Smooth muscle cell (in vitro differentiated cells): ENCODE results near the gene CSKMT. TPM values are rescaled to one million over a fixed set of nuclear protein-coding genes. Genes with fewer than 3 reads are reported as not detected.
"Not testable (repeated sequence)": the region's sequence is repeated elsewhere in the genome, so short reads cannot be mapped to it uniquely, and the experiment has no call there.

ENCODE experiments used
- DNase-seq: peaks from one replicate; lab custom pipeline; 2025; ENCODE audit not compliant: unreplicated experiment; lab: John Stamatoyannopoulos, UW
- H2AFZ ChIP-seq: fragments of 200-600 bp; sonication (generic); 2 replicates; pipeline ENCODE4 v1.6.0; 2016; ENCODE audit warnings: antibody characterized with exemption, low read depth, mild to moderate bottlenecking
- H3F3A ChIP-seq: fragments of 200-600 bp; sonication (generic); 2 replicates; pipeline ENCODE4 v1.6.0; 2017; ENCODE audit warnings: antibody characterized with exemption, low read depth
- H3K27ac ChIP-seq: fragments of 200-600 bp; sonication (generic); 2 replicates; pipeline ENCODE4 v1.5.1; 2016; ENCODE audit warnings: low read depth, mild to moderate bottlenecking
- H3K27me3 ChIP-seq: fragments of 200-600 bp; sonication (generic); 2 replicates; pipeline ENCODE4 v1.6.1; 2016; ENCODE audit warnings: low read depth, mild to moderate bottlenecking
- H3K36me3 ChIP-seq: fragments of 200-600 bp; sonication (generic); 2 replicates; pipeline ENCODE4 v1.5.1; 2016; ENCODE audit warnings: low read depth
- H3K4me1 ChIP-seq: fragments of 200-600 bp; sonication (generic); 2 replicates; pipeline ENCODE4 v1.5.1; 2016; ENCODE audit warnings: low read depth
- H3K4me2 ChIP-seq: fragments of 200-600 bp; sonication (generic); 2 replicates; pipeline ENCODE4 v1.6.0; 2016; ENCODE audit warnings: mild to moderate bottlenecking
- H3K4me3 ChIP-seq: fragments of 200-600 bp; sonication (generic); 2 replicates; pipeline ENCODE4 v1.5.1; 2016; ENCODE audit warnings: mild to moderate bottlenecking
- H3K79me2 ChIP-seq: fragments of 200-600 bp; sonication (generic); 2 replicates; pipeline ENCODE4 v1.6.0; 2016; ENCODE audit warnings: low read depth, mild to moderate bottlenecking
- H3K9ac ChIP-seq: fragments of 200-600 bp; sonication (generic); 2 replicates; pipeline ENCODE4 v1.6.0; 2016; ENCODE audit warnings: low read depth
- H3K9me3 ChIP-seq: fragments of 200-600 bp; sonication (generic); replicated peaks from 2 replicates; pipeline ENCODE4 v1.5.1; 2016; ENCODE audit warnings: low read depth
- H4K20me1 ChIP-seq: fragments of 200-600 bp; sonication (generic); 2 replicates; pipeline ENCODE4 v1.6.0; 2016; ENCODE audit warnings: low read depth
- CTCF ChIP-seq: fragments of 200-600 bp; sonication (generic); IDR thresholded peaks from 2 replicates; pipeline ENCODE4 v1.5.1; 2017; ENCODE audit warnings: borderline replicate concordance, mild to moderate bottlenecking, antibody characterized with exemption; ENCODE audit not compliant: insufficient read depth, poor library complexity, severe bottlenecking
- WGBS: methylation state at CpG from one replicate; pipeline ENCODE4 v1.1.7; 2016; ENCODE audit warnings: low lambda C conversion rate; 5-methylcytosine and 5-hydroxymethylcytosine counted together
- polyA plus RNA-seq: library from polyadenylated mRNA; unstranded; fragments of >200 nt; fragmentation: Nextera tagmentation; extraction: Ambion mirVana; gene quantifications from 2 replicates; pipeline ENCODE4 v1.2.1, GENCODE V29; 2016
- total RNA-seq: library from RNA; depleted of rRNA; stranded (reverse); fragments of >200 nt; gene quantifications from 2 replicates; pipeline ENCODE4 v1.2.3, GENCODE V29; 2014

Gene CSKMT
- total and polyA plus RNA-seq, 2 experiments from 2014 or later = 1.4 to 4.9 TPM

GRCh38 chr11:62673196-62673525 lies 8.0 kb downstream of the CSKMT start:
- Histone ChIP-seq H3K4me3 (no peak overlapping the region), H3K27me3 (no peaks in the 10 kb centered on the region), H3K79me2 (peaks cover 18% of the 10 kb centered on the region), H3K4me2 (no peak overlapping the region), H3K9ac (no peak overlapping the region), H4K20me1 (no peaks in the 10 kb centered on the region), H3K4me1 (peaks cover 8% of the 10 kb centered on the region), H3K36me3 (no peaks in the 10 kb centered on the region), H3K27ac (peak overlapping the region; percentile 29), H3K9me3 (no peaks in the 10 kb centered on the region), H2AFZ (no peak overlapping the region), H3F3A (peaks cover 34% of the 10 kb centered on the region)
- TF ChIP-seq CTCF = no peak
- 94% methylated on average over 2 of the region's 2 CpGs for WGBS
- no peak for DNase-seq

GRCh38 chr11:62675415-62675814 lies 10.3 kb downstream of the CSKMT start:
- not testable (repeated sequence) for H3K4me3 ChIP-seq, H2AFZ ChIP-seq, DNase-seq, H3K9me3 ChIP-seq, H3K27ac ChIP-seq, H3K36me3 ChIP-seq, H3K9ac ChIP-seq, H4K20me1 ChIP-seq, H3K4me2 ChIP-seq, H3K27me3 ChIP-seq
- Histone ChIP-seq H3K79me2 (peaks cover 24% of the 10 kb centered on the region), H3K4me1 (peaks cover 11% of the 10 kb centered on the region), H3F3A (peaks cover 23% of the 10 kb centered on the region)
- WGBS = 93% methylated on average over 10 of the region's 10 CpGs

DNA sequence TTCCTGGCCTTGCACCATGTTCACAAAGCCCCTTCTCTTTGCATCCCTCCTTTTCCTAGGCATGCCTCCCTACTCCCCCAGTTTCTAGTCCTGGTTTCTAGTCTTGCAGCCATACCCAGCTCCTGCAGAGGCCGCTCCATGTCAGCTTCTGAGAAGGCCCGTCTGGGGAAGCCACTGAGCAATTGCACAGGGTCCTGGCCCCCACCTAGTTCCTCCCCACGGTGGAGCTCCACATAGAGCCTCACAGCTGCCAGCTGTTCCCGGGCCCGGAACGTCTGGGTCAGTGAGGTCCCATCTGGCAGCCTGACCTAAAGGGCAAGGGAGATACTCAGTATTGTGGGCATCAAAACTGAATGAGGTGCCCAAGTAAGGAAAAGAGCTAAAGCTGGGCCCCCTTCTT lies 11.6 kb downstream of the CSKMT start:
- Histone ChIP-seq H3K9me3 (no peaks in the 10 kb centered on the region), H3K36me3 (no peaks in the 10 kb centered on the region), H2AFZ (no peak overlapping the region), H3K4me2 (no peak overlapping the region), H3K4me3 (no peak overlapping the region), H3K9ac (no peak overlapping the region), H3K27ac (no peak overlapping the region), H4K20me1 (no peaks in the 10 kb centered on the region), H3K4me1 (peaks cover 7% of the 10 kb centered on the region), H3K79me2 (peaks cover 24% of the 10 kb centered on the region), H3F3A (peaks cover 27% of the 10 kb centered on the region), H3K27me3 (no peaks in the 10 kb centered on the region)
- DNase-seq = no peak
- TF ChIP-seq CTCF = no peak
- WGBS = 87% methylated on average over 6 of the region's 6 CpGs

- Histone ChIP-seq H3K27ac (peak overlapping the region; percentile 10), H3K9me3 (no peaks in the 10 kb centered on the region), H3K4me2 (no peak overlapping the region), H3F3A (peaks cover 27% of the 10 kb centered on the region), H3K79me2 (peaks cover 24% of the 10 kb centered on the region), H3K4me1 (peaks cover 7% of the 10 kb centered on the region), H3K36me3 (no peaks in the 10 kb centered on the region), H3K9ac (peak overlapping the region; percentile 9), H2AFZ (no peak overlapping the region), H3K4me3 (no peak overlapping the region), H4K20me1 (no peaks in the 10 kb centered on the region), H3K27me3 (no peaks in the 10 kb centered on the region)
- TF ChIP-seq CTCF = no peak
- 94% methylated on average over 6 of the region's 6 CpGs for WGBS
- DNase-seq = no peak
Observed at GRCh38 chr11:62677156-62677555, 12.0 kb downstream of the CSKMT start.
